ENCODE measurements around the gene RNFT2. TPM values are rescaled to one million over a fixed set of nuclear protein-coding genes. Genes with fewer than 3 reads are reported as not detected.

Gene RNFT2
- polyA plus RNA-seq, 4 donors: 0.45 to 2.4 (median 1.0) TPM

Other genes starting within 250 kb of the RNFT2 start
- gene MAP1LC3B2, start 178.9 kb upstream of the RNFT2 start, polyA plus RNA-seq: 1 to 10 TPM; 1.1 to 2.7 (median 2.0) TPM
- gene SPRING1, start 246 bp upstream of the RNFT2 start, polyA plus RNA-seq: 10 to 100 TPM; 10.3 to 44.8 (median 16.4) TPM
- under 1 TPM in 2 of 4 donors, not detected in 2; 0.06 TPM for gene HRK, start 143.1 kb downstream of the RNFT2 start, polyA plus RNA-seq
- gene FBXW8, start 172.6 kb downstream of the RNFT2 start, polyA plus RNA-seq: 10 to 100 TPM in 1 of 4 donors, 1 to 10 TPM in 3; 1.1 to 13.1 (median 3.5) TPM